ENCODE data around the gene COA8.

Gene COA8

GRCh38 chr14:103623883-103624482 lies 61.2 kb downstream of the COA8 start:
- DNase-seq: no peak

- no peak for DNase-seq
Measured at GRCh38 chr14:103624860-103625259, 62.1 kb downstream of the COA8 start.

- no peak for DNase-seq
Measured at GRCh38 chr14:103625356-103626095, 62.8 kb downstream of the COA8 start.

- no peak for DNase-seq
Measured at GRCh38 chr14:103626146-103626850, 63.5 kb downstream of the COA8 start.

- no peak for DNase-seq
Measured at GRCh38 chr14:103627073-103628025, 64.6 kb downstream of the COA8 start.

GRCh38 chr14:103628221-103628683 lies 65.5 kb downstream of the COA8 start:
- DNase-seq: peak in 11 of 14 donors; percentile 25 to 72 (median 59)

- DNase-seq: peak; percentile 27 to 88 (median 76)
Measured at GRCh38 chr14:103628684-103629502, 66.1 kb downstream of the COA8 start, which contains the start of gene KLC1. KLC1 (plus strand) TSS chr14:103629211; CDS start chr14:103654565, 25,354 bp downstream.

- peak in 10 of 14 donors; percentile 9 to 78 (median 63) for DNase-seq
Measured at GRCh38 chr14:103629503-103630121, 66.9 kb downstream of the COA8 start.

- no peak for DNase-seq
Measured at GRCh38 chr14:103630364-103631108, 67.8 kb downstream of the COA8 start.

- no peak for DNase-seq
Measured at GRCh38 chr14:103633391-103633790, 70.6 kb downstream of the COA8 start.

GRCh38 chr14:103634156-103634555 lies 71.4 kb downstream of the COA8 start:
- DNase-seq: no peak

GRCh38 chr14:103638594-103638993 lies 75.8 kb downstream of the COA8 start:
- DNase-seq: no peak
